WTC11 (cell line): ENCODE data around the gene RHOBTB1. TPM values are rescaled to one million over a fixed set of nuclear protein-coding genes. Genes with fewer than 3 reads are reported as not detected.

Source experiments
- ATAC-seq: fragments of 200-7000 bp; cut with Tn5 transposase; 2 replicates; pipeline ENCODE4 v1.10.0; 2021; ENCODE audit warnings: mild to moderate bottlenecking, moderate library complexity
- CTCF ChIA-PET: fragments of 300-600 bp; sonication (Branson Sonifier 250); formaldehyde crosslinking; loops from one replicate; lab custom pipeline; 2021; ENCODE audit warnings: antibody characterized with exemption; lab: Charles Lee
- POLR2A ChIA-PET: fragments of 350-600 bp; sonication (Branson Sonifier 250); formaldehyde crosslinking; loops from one replicate; lab custom pipeline; 2021; ENCODE audit warnings: antibody characterized with exemption; lab: Charles Lee
- DNase-seq: peaks from one replicate; pipeline ENCODE4 v3.0.0; 2021; ENCODE audit warnings: low spot score
- H3K27ac Mint-ChIP-seq: 2 replicates; pipeline ENCODE4 v1.8.0; 2021; ENCODE audit warnings: mixed read lengths
- H3K27me3 Mint-ChIP-seq: 2 replicates; pipeline ENCODE4 v1.8.0; 2021; ENCODE audit warnings: low read depth, mild to moderate bottlenecking, moderate library complexity, mixed read lengths
- H3K36me3 Mint-ChIP-seq: 2 replicates; pipeline ENCODE4 v1.8.0; 2021; ENCODE audit warnings: mixed read lengths
- H3K4me1 Mint-ChIP-seq: 2 replicates; pipeline ENCODE4 v1.8.0; 2022; ENCODE audit warnings: mixed read lengths
- H3K4me3 Mint-ChIP-seq: 2 replicates; pipeline ENCODE4 v1.8.0; 2021; ENCODE audit warnings: mild to moderate bottlenecking, moderate library complexity, mixed read lengths
- H3K9me3 Mint-ChIP-seq: 2 replicates; pipeline ENCODE4 v1.8.0; 2021; ENCODE audit warnings: mixed read lengths
- ATF1 ChIP-seq: sonication (generic); formaldehyde crosslinking; IDR thresholded peaks from 2 replicates; pipeline ENCODE4 v1.8.1; 2023; ENCODE audit warnings: mild to moderate bottlenecking, moderate library complexity, missing genetic modification reagents
- FOXK1 ChIP-seq: sonication (generic); formaldehyde crosslinking; IDR thresholded peaks from 2 replicates; pipeline ENCODE4 v1.8.0; 2022; ENCODE audit warnings: mild to moderate bottlenecking, moderate library complexity, missing genetic modification reagents
- JAZF1 ChIP-seq: fragments of 250-450 bp; sonication (Bioruptor Pico); IDR thresholded peaks from 2 replicates; pipeline ENCODE4 v1.9.0; 2021; ENCODE audit warnings: moderate library complexity, mild to moderate bottlenecking, inconsistent platforms
- NFE2L1 ChIP-seq: sonication (generic); formaldehyde crosslinking; IDR thresholded peaks from 2 replicates; pipeline ENCODE4 v1.8.1; 2023; ENCODE audit warnings: missing genetic modification reagents
- NFYB ChIP-seq: sonication (generic); formaldehyde crosslinking; conservative IDR thresholded peaks from 2 replicates; pipeline ENCODE4 v1.8.0; 2022; ENCODE audit warnings: low read depth, missing genetic modification reagents
- NR3C1 ChIP-seq: sonication (generic); formaldehyde crosslinking; conservative IDR thresholded peaks from 2 replicates; pipeline ENCODE4 v1.8.1; 2023; ENCODE audit warnings: low read depth, mild to moderate bottlenecking, missing genetic modification reagents
- OVOL2 ChIP-seq: fragments of 250-450 bp; sonication (Bioruptor Pico); IDR thresholded peaks from 2 replicates; pipeline ENCODE4 v1.9.0; 2021; ENCODE audit warnings: mild to moderate bottlenecking, borderline replicate concordance
- SMAD4 ChIP-seq: sonication (generic); formaldehyde crosslinking; IDR thresholded peaks from 2 replicates; pipeline ENCODE4 v1.8.0; 2022; ENCODE audit warnings: mild to moderate bottlenecking, missing genetic modification reagents
- TEAD4 ChIP-seq: sonication (generic); formaldehyde crosslinking; IDR thresholded peaks from 2 replicates; pipeline ENCODE4 v1.8.0; 2022; ENCODE audit warnings: mild to moderate bottlenecking, missing genetic modification reagents
- ZNF317 ChIP-seq: sonication (generic); formaldehyde crosslinking; IDR thresholded peaks from 2 replicates; pipeline ENCODE4 v1.8.1; 2023; ENCODE audit warnings: low read depth, mild to moderate bottlenecking, moderate library complexity, missing genetic modification reagents, borderline replicate concordance
- ZNF396 ChIP-seq: fragments of 250-450 bp; sonication (Bioruptor Pico); IDR thresholded peaks from 2 replicates; pipeline ENCODE4 v1.8.0; 2021; ENCODE audit warnings: mild to moderate bottlenecking, moderate library complexity, borderline replicate concordance
- total RNA-seq: library from RNA; stranded (reverse); gene quantifications from 3 replicates; pipeline ENCODE4 v1.2.3, GENCODE V29; 2021
- TF ChIP-seq, protein P1 (sequence below): fragments of 250-450 bp; sonication (Bioruptor Pico); IDR thresholded peaks from 2 replicates; pipeline ENCODE4 v1.9.0; 2021; ENCODE audit warnings: mild to moderate bottlenecking, borderline replicate concordance
- TF ChIP-seq, protein P2 (sequence below): fragments of 250-450 bp; sonication (Bioruptor Pico); conservative IDR thresholded peaks from 2 replicates; pipeline ENCODE4 v1.9.0; 2021; ENCODE audit warnings: mild to moderate bottlenecking
- TF ChIP-seq, protein P3 (sequence below): sonication (generic); formaldehyde crosslinking; IDR thresholded peaks from 2 replicates; pipeline ENCODE4 v1.8.1; 2022; ENCODE audit warnings: low read depth, missing genetic modification reagents, borderline replicate concordance

RHOBTB1 gene
- total RNA-seq, 1 experiment from 2014 or later = 6.9 TPM

DNA sequence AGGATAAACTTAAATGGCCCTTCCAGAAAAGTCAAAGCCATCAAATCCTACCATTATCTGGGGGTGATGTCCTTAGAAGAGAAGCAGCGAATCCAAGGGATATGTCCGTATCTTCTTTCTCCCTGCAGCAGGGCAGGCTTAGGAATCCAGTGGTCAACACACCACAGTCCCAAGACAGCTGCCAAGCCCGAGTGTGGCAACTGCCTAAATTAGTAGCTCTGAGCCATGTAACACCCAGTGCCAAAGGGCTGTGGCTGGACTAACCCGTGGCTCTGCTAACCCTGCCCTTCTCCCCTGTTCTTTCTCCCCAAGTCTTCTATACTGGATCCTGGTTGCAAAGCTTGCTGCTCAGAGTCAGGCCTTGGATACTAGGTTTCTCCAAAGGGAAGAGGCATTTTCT lies 90.9 kb downstream of the RHOBTB1 start (continued):
- TF ChIP-seq NFE2L1 (CRISPR knock-in tag) = no peak
- no peak for TF ChIP-seq ATF1 (CRISPR knock-in tag)

DNA sequence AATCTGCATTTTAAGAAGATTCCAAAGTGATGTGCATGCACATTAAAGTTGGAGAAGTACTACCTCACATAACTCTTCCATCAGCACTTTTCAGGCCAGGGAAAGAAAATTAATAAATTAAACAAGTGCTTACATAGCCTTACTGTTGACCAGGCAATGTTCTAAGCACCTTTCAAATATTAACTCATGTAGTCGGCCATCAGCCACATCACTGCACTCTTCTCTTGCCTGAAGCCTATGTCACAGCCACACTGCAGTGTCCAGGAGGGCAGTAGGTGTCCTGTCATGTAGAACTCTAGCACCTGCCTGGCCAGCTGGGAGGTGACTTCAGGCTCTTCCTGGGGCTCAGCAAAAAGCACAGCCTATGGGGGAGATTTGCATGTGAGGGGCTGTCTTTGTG lies 94.2 kb downstream of the RHOBTB1 start:
- ATAC-seq = no peak
- DNase-seq = no peak
- POLR2A ChIA-PET = no interaction called here
- TF ChIP-seq NFYB (CRISPR knock-in tag) = no peak
- Mint-ChIP-seq H3K36me3 (0 out of 2 replicates have a peak, but pooled peaks cover 3% of the 10 kb centered on the region), H3K27ac (no peak overlapping the region), H3K4me3 (no peak overlapping the region), H3K27me3 (no peaks in the 10 kb centered on the region), H3K4me1 (no peaks in the 10 kb centered on the region), H3K9me3 (peaks cover 5% of the 10 kb centered on the region)
- CTCF ChIA-PET = no interaction called here

DNA sequence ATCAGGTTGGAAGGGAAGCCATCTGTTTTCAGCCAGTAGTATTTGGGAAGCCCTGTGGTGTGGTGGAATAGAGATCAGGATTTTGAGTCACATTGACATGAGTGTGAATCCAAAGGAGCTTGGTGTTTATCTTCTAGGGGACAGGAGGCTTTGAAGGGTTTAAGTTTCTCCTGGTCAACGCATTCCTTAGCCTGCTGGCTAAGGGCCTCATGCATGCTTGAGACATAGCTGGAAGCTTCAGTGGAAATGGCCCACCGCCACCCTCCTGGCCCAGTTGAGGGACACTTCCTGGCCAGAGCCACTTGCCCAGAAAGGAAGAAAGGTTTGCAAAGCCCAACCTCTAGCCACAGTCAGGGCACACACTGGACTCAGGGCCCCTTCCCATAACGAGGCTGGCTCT lies 94.8 kb downstream of the RHOBTB1 start:
- no peak overlapping the region for H3K4me3 Mint-ChIP-seq
- H3K27me3 Mint-ChIP-seq = no peaks in the 10 kb centered on the region
- CTCF ChIA-PET = no interaction called here
- no peak overlapping the region for H3K27ac Mint-ChIP-seq
- ATAC-seq (no peak), DNase-seq (no peak)
- POLR2A ChIA-PET = no interaction called here
- no peaks in the 10 kb centered on the region for H3K4me1 Mint-ChIP-seq
- H3K9me3 Mint-ChIP-seq = peaks cover 5% of the 10 kb centered on the region
- 0 out of 2 replicates have a peak, but pooled peaks cover 3% of the 10 kb centered on the region for H3K36me3 Mint-ChIP-seq
- TF ChIP-seq FOXK1 (CRISPR knock-in tag) (no peak), SMAD4 (no peak)

DNA sequence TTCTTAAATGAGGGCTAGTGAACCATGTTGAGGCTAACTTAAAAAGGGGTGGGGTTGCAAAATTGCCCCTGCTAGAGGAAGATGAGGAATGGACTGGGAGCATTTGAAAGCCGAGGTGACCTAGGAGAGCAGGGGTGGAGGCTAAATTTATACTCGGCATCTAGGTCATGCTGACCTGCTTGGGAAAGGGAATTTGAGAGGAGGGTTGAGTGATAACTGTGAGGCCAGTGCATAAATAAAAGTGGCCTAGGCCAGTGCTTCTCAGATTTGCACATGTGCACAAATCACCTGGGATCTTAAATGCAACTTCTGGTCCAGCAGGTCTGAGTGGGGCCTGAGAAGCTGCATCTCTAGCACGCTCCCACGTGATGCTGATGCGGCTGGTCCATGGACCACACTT lies 95.3 kb downstream of the RHOBTB1 start:
- TF ChIP-seq OVOL2 (CRISPR knock-in tag) (no peak), FOXK1 (CRISPR knock-in tag) (no peak), ZNF317 (CRISPR knock-in tag) (no peak), NFYB (CRISPR knock-in tag) (no peak), JAZF1 (CRISPR knock-in tag) (no peak), TEAD4 (CRISPR knock-in tag) (no peak), ZNF396 (CRISPR knock-in tag) (no peak), NR3C1 (CRISPR knock-in tag) (no peak)
- TF ChIP-seq, protein P1, sequence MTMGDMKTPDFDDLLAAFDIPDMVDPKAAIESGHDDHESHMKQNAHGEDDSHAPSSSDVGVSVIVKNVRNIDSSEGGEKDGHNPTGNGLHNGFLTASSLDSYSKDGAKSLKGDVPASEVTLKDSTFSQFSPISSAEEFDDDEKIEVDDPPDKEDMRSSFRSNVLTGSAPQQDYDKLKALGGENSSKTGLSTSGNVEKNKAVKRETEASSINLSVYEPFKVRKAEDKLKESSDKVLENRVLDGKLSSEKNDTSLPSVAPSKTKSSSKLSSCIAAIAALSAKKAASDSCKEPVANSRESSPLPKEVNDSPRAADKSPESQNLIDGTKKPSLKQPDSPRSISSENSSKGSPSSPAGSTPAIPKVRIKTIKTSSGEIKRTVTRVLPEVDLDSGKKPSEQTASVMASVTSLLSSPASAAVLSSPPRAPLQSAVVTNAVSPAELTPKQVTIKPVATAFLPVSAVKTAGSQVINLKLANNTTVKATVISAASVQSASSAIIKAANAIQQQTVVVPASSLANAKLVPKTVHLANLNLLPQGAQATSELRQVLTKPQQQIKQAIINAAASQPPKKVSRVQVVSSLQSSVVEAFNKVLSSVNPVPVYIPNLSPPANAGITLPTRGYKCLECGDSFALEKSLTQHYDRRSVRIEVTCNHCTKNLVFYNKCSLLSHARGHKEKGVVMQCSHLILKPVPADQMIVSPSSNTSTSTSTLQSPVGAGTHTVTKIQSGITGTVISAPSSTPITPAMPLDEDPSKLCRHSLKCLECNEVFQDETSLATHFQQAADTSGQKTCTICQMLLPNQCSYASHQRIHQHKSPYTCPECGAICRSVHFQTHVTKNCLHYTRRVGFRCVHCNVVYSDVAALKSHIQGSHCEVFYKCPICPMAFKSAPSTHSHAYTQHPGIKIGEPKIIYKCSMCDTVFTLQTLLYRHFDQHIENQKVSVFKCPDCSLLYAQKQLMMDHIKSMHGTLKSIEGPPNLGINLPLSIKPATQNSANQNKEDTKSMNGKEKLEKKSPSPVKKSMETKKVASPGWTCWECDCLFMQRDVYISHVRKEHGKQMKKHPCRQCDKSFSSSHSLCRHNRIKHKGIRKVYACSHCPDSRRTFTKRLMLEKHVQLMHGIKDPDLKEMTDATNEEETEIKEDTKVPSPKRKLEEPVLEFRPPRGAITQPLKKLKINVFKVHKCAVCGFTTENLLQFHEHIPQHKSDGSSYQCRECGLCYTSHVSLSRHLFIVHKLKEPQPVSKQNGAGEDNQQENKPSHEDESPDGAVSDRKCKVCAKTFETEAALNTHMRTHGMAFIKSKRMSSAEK (CRISPR knock-in tag) = no peak
- TF ChIP-seq, protein P2, sequence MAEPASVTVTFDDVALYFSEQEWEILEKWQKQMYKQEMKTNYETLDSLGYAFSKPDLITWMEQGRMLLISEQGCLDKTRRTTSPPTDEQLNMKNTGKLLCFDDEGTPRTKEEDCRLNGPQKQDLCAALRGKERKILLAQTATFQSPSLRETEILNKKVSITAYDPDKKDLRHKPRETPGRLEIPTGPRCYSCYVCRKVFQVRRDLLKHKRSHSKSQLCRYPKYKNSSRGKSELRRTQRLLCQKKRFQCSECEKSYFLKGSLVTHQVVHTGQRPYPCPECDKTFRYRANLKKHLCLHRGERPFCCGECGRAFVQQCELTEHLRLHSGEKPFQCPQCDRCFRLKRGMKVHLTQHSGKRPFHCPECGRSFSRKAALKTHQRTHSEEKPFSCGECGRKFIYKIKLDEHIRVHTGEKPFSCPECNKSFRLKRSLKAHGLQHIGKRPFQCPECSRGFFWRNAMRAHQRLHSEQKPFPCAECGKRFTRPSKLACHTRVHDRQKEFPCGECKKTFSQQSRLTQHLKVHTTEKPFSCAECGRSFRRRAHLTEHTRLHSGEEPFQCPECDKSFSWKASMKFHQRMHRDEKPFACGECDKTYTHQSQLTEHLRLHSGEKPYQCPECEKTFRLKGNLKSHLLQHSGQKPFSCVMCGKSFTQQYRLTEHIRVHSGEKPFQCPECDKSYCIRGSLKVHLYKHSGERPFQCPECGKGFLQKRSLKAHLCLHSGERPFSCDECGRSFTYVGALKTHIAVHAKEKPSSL = no peak
- TF ChIP-seq, protein P3, sequence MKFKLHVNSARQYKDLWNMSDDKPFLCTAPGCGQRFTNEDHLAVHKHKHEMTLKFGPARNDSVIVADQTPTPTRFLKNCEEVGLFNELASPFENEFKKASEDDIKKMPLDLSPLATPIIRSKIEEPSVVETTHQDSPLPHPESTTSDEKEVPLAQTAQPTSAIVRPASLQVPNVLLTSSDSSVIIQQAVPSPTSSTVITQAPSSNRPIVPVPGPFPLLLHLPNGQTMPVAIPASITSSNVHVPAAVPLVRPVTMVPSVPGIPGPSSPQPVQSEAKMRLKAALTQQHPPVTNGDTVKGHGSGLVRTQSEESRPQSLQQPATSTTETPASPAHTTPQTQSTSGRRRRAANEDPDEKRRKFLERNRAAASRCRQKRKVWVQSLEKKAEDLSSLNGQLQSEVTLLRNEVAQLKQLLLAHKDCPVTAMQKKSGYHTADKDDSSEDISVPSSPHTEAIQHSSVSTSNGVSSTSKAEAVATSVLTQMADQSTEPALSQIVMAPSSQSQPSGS (CRISPR knock-in tag) = no peak

More for the DNA sequence above, 95.3 kb downstream of the RHOBTB1 start:
- Mint-ChIP-seq H3K4me3 (no peak overlapping the region), H3K4me1 (no peaks in the 10 kb centered on the region), H3K27me3 (no peaks in the 10 kb centered on the region), H3K9me3 (peaks cover 5% of the 10 kb centered on the region), H3K27ac (no peak overlapping the region), H3K36me3 (0 out of 2 replicates have a peak, but pooled peaks cover 3% of the 10 kb centered on the region)
- POLR2A ChIA-PET = no interaction called here
- CTCF ChIA-PET = no interaction called here
- ATAC-seq = no peak
- DNase-seq = no peak
